ENCODE results near the gene RBM7. TPM values are rescaled to one million over a fixed set of nuclear protein-coding genes. Genes with fewer than 3 reads are reported as not detected.

The RBM7 gene
- total RNA-seq, 1 donor from 2014 or later = 30.1 TPM

- Histone ChIP-seq H3K4me3 (no peak overlapping the region), H3K9me3 (no peaks in the 10 kb centered on the region), H3K4me1 (no peaks in the 10 kb centered on the region), H3K27ac (no peak overlapping the region), H3K27me3 (no peaks in the 10 kb centered on the region), H3K36me3 (no peaks in the 10 kb centered on the region)
- intact Hi-C loops (cut with DNase I) = no loop called here
- no peak for TF ChIP-seq CTCF (IDR thresholded peaks at IDR 0.05)
- ATAC-seq = no peak
- DNase-seq = no peak
These were observed 25.4 kb upstream of the RBM7 start for GRCh38 chr11:114375052-114375451.

- Histone ChIP-seq H3K27me3 (no peaks in the 10 kb centered on the region), H3K27ac (no peak overlapping the region), H3K4me1 (no peaks in the 10 kb centered on the region), H3K4me3 (no peak overlapping the region), H3K36me3 (no peaks in the 10 kb centered on the region), H3K9me3 (no peaks in the 10 kb centered on the region)
- ATAC-seq = no peak
- no peak for DNase-seq
- intact Hi-C loops (cut with DNase I) = no loop called here
- TF ChIP-seq CTCF (IDR thresholded peaks at IDR 0.05) = no peak
These were observed 22.7 kb upstream of the RBM7 start for GRCh38 chr11:114377612-114378267.

GRCh38 chr11:114379394-114380069, 20.9 kb upstream of the RBM7 start:
- intact Hi-C loops (cut with DNase I) = no loop called here
- TF ChIP-seq CTCF (IDR thresholded peaks at IDR 0.05) = no peak

GRCh38 chr11:114382509-114382908, 18.0 kb upstream of the RBM7 start:
- Histone ChIP-seq H3K4me3 (no peak overlapping the region), H3K27me3 (no peaks in the 10 kb centered on the region), H3K36me3 (no peaks in the 10 kb centered on the region), H3K9me3 (no peaks in the 10 kb centered on the region), H3K4me1 (no peaks in the 10 kb centered on the region), H3K27ac (no peak overlapping the region)
- TF ChIP-seq CTCF (IDR thresholded peaks at IDR 0.05) = no peak
- DNase-seq = no peak
- intact Hi-C loops (cut with DNase I) = no loop called here
- ATAC-seq = no peak

More at GRCh38 chr11:114379394-114380069, 20.9 kb upstream of the RBM7 start:
- DNase-seq = no peak
- H3K4me3 ChIP-seq = no peak overlapping the region
- H3K27me3 ChIP-seq = no peaks in the 10 kb centered on the region
- H3K36me3 ChIP-seq = no peaks in the 10 kb centered on the region
- no peak for ATAC-seq
- no peaks in the 10 kb centered on the region for H3K9me3 ChIP-seq
- no peaks in the 10 kb centered on the region for H3K4me1 ChIP-seq
- H3K27ac ChIP-seq = no peak overlapping the region

- ATAC-seq (no peak), DNase-seq (no peak)
- intact Hi-C loops (cut with DNase I) = no loop called here
- no peaks in the 10 kb centered on the region for H3K4me1 ChIP-seq
- no peaks in the 10 kb centered on the region for H3K36me3 ChIP-seq
- H3K4me3 ChIP-seq = no peak overlapping the region
- no peak for TF ChIP-seq CTCF (IDR thresholded peaks at IDR 0.05)
- H3K27me3 ChIP-seq = no peaks in the 10 kb centered on the region
- H3K9me3 ChIP-seq = no peaks in the 10 kb centered on the region
- H3K27ac ChIP-seq = no peak overlapping the region
These were observed 16.0 kb upstream of the RBM7 start for GRCh38 chr11:114384487-114384886.

Measured in upper lobe of right lung (tissue), 1 donor.